SU-DHL-6 (cell line): ENCODE results near the gene ZNF438.

Experiments used
- H2AFZ ChIP-seq: fragments of 200-600 bp; sonication (generic); 2 replicates; pipeline ENCODE4 v1.6.1; 2014; ENCODE audit warnings: low read depth, mild to moderate bottlenecking, moderate library complexity, mixed read lengths, antibody characterized with exemption, low read length; ENCODE audit not compliant: severe bottlenecking
- H3F3A ChIP-seq: fragments of 200-600 bp; shearing (Covaris generic); 2 replicates; pipeline ENCODE4 v1.6.0; 2016; ENCODE audit warnings: antibody characterized with exemption, mild to moderate bottlenecking; ENCODE audit not compliant: insufficient read depth
- H3K27ac ChIP-seq: fragments of 200-600 bp; sonication (generic); 2 replicates; pipeline ENCODE4 v1.5.1; 2016; ENCODE audit warnings: low read depth, mild to moderate bottlenecking, low read length, moderate library complexity, mixed read lengths
- H3K27me3 ChIP-seq: fragments of 200-600 bp; sonication (generic), shearing (Covaris generic); 2 replicates; pipeline ENCODE4 v1.6.0; 2014; ENCODE audit warnings: mild to moderate bottlenecking, low read length
- H3K36me3 ChIP-seq: fragments of 200-600 bp; sonication (generic); 2 replicates; pipeline ENCODE4 v1.6.1; 2014; ENCODE audit warnings: mild to moderate bottlenecking, low read length, mixed read lengths
- H3K4me2 ChIP-seq: fragments of 300-600, 200-600 bp; shearing (Covaris generic), sonication (generic); 2 replicates; pipeline ENCODE4 v1.6.0; 2014; ENCODE audit warnings: low read length, low read depth, mild to moderate bottlenecking; ENCODE audit not compliant: poor library complexity, severe bottlenecking
- H3K4me3 ChIP-seq: fragments of 200-600 bp; sonication (generic); 2 replicates; pipeline ENCODE4 v1.5.1; 2014; ENCODE audit warnings: antibody characterized with exemption, low read length, mild to moderate bottlenecking, mixed read lengths; ENCODE audit not compliant: insufficient read depth, poor library complexity, severe bottlenecking
- H3K79me2 ChIP-seq: fragments of 200-600 bp; sonication (generic); 2 replicates; pipeline ENCODE4 v1.6.1; 2014; ENCODE audit warnings: mild to moderate bottlenecking, low read length, moderate library complexity; ENCODE audit not compliant: insufficient read depth
- H3K9ac ChIP-seq: fragments of 200-600 bp; sonication (generic); 2 replicates; pipeline ENCODE4 v1.7.0; 2014; ENCODE audit warnings: mild to moderate bottlenecking, low read length
- H3K9me2 ChIP-seq: fragments of 200-600 bp; sonication (generic); replicated peaks from 2 replicates; pipeline ENCODE4 v1.6.1; 2014; ENCODE audit warnings: low read length; ENCODE audit not compliant: insufficient read depth
- H3K9me3 ChIP-seq: fragments of 200-600 bp; sonication (generic); 2 replicates; pipeline ENCODE4 v1.6.1; 2014; ENCODE audit warnings: low read length, mixed read lengths; ENCODE audit not compliant: insufficient read depth
- H4K20me1 ChIP-seq: fragments of 200-600 bp; sonication (generic); 2 replicates; pipeline ENCODE4 v1.6.1; 2014; ENCODE audit warnings: low read depth, mild to moderate bottlenecking, antibody characterized with exemption, low read length, moderate library complexity, mixed read lengths
- EZH2phosphoT487 ChIP-seq: fragments of 200-600 bp; sonication (generic), shearing (Covaris generic); conservative IDR thresholded peaks from 2 replicates; pipeline ENCODE4 v1.6.1; 2018; ENCODE audit warnings: mild to moderate bottlenecking, antibody characterized with exemption, low read length, moderate library complexity, mixed read lengths
- TF ChIP-seq, protein P1 (sequence below): fragments of 200-600 bp; sonication (generic); IDR thresholded peaks from one replicate; pipeline ENCODE4 v1.5.1; 2017; ENCODE audit warnings: antibody characterized with exemption, mild to moderate bottlenecking, low read length, moderate library complexity; ENCODE audit not compliant: insufficient read depth, poor library complexity, severe bottlenecking

Gene ZNF438

GRCh38 chr10:31036209-31036608, 4.5 kb upstream of the ZNF438 start:
- Histone ChIP-seq H3F3A (0 out of 2 replicates have a peak, but pooled peaks cover 8% of the 10 kb centered on the region), H3K27ac (no peak overlapping the region), H3K9ac (no peak overlapping the region), H3K9me2 (no peaks in the 10 kb centered on the region), H4K20me1 (no peaks in the 10 kb centered on the region), H3K9me3 (no peaks in the 10 kb centered on the region), H3K36me3 (no peaks in the 10 kb centered on the region), H3K4me2 (no peak overlapping the region), H2AFZ (no peak overlapping the region), H3K79me2 (no peaks in the 10 kb centered on the region), H3K4me3 (no peak overlapping the region), H3K27me3 (no peaks in the 10 kb centered on the region)
- TF ChIP-seq, protein P1, sequence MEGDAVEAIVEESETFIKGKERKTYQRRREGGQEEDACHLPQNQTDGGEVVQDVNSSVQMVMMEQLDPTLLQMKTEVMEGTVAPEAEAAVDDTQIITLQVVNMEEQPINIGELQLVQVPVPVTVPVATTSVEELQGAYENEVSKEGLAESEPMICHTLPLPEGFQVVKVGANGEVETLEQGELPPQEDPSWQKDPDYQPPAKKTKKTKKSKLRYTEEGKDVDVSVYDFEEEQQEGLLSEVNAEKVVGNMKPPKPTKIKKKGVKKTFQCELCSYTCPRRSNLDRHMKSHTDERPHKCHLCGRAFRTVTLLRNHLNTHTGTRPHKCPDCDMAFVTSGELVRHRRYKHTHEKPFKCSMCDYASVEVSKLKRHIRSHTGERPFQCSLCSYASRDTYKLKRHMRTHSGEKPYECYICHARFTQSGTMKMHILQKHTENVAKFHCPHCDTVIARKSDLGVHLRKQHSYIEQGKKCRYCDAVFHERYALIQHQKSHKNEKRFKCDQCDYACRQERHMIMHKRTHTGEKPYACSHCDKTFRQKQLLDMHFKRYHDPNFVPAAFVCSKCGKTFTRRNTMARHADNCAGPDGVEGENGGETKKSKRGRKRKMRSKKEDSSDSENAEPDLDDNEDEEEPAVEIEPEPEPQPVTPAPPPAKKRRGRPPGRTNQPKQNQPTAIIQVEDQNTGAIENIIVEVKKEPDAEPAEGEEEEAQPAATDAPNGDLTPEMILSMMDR = no peak
- TF ChIP-seq EZH2phosphoT487 = no peak

- no peaks in the 10 kb centered on the region for H3K36me3 ChIP-seq
- no peaks in the 10 kb centered on the region for H4K20me1 ChIP-seq
- no peaks in the 10 kb centered on the region for H3K79me2 ChIP-seq
- TF ChIP-seq, protein P1 = no peak
- TF ChIP-seq EZH2phosphoT487 = no peak
- no peak overlapping the region for H3K4me3 ChIP-seq
- H3F3A ChIP-seq = 0 out of 2 replicates have a peak, but pooled peaks cover 8% of the 10 kb centered on the region
- no peaks in the 10 kb centered on the region for H3K9me3 ChIP-seq
- no peak overlapping the region for H3K27ac ChIP-seq
- H3K4me2 ChIP-seq = no peak overlapping the region
- H3K27me3 ChIP-seq = no peaks in the 10 kb centered on the region
- no peaks in the 10 kb centered on the region for H3K9me2 ChIP-seq
- H3K9ac ChIP-seq = no peak overlapping the region
- H2AFZ ChIP-seq = no peak overlapping the region
Observed at GRCh38 chr10:31035266-31035798, 3.7 kb upstream of the ZNF438 start.

DNA sequence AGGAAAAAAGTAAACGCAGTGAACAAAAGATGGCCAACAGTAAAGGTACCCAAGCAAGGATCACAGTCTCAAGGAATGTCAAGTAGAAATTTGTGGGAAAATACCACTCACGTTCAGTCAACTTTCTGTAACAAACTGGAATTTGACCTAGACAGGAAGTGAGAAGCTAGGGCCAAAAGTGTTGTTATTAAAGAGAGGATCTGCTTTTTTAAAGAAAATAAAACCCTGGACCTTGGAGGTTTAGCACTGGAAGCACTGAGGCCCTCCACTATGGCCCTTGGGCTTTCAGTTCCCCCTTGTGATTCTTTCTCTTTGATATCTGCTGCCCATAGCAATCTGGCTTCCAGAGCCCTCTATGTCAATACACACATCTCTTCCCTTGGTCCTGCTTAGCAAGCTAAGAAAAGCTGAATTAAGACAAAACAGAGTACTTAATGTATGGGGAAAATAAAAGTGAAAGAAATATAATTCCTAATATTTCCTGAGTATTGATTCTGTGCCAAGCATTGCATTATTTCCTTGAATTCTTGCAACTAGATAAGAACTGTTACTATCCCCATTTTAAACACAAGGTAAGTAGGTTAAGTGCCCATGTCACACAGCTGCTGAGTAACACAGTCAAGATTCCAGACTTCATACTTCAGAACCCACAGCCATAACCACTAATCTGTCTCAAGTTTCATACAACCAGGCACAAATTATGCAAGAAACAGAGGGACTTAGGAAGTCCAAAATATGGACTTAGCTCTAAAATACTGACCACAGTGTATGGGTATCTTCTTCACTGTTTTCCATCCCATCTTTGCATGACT, 2.6 kb upstream of the ZNF438 start:
- H4K20me1 ChIP-seq = no peaks in the 10 kb centered on the region
- H2AFZ ChIP-seq = no peak overlapping the region
- no peaks in the 10 kb centered on the region for H3K9me2 ChIP-seq
- H3K79me2 ChIP-seq = no peaks in the 10 kb centered on the region
- TF ChIP-seq, protein P1 = no peak
- no peak for TF ChIP-seq EZH2phosphoT487
- H3K9ac ChIP-seq = no peak overlapping the region
- no peak overlapping the region for H3K27ac ChIP-seq
- H3K36me3 ChIP-seq = no peaks in the 10 kb centered on the region
- no peak overlapping the region for H3K4me3 ChIP-seq
- H3K27me3 ChIP-seq = no peaks in the 10 kb centered on the region
- no peaks in the 10 kb centered on the region for H3K9me3 ChIP-seq
- H3F3A ChIP-seq = 0 out of 2 replicates have a peak, but pooled peaks cover 8% of the 10 kb centered on the region
- H3K4me2 ChIP-seq = no peak overlapping the region
